ENCODE data around the gene CD46.

- TF ChIP-seq SUZ12 (IDR thresholded peaks at IDR 0.05) (no peak), SP1 (IDR thresholded peaks at IDR 0.05) (no peak), HDGF (IDR thresholded peaks at IDR 0.05; ENCODE audit: borderline replicate concordance) (no peak), BHLHE40 (IDR thresholded peaks at IDR 0.05; ENCODE audit: borderline replicate concordance) (no peak), ZNF384 (IDR thresholded peaks at IDR 0.05) (no peak), FOXA1 (IDR thresholded peaks at IDR 0.05) (no peak), L3MBTL2 (conservative IDR thresholded peaks at IDR 0.05) (no peak)
Observed at GRCh38 chr1:207711285-207711684, 40.6 kb upstream of the CD46 start.

Measured in HEK293T (cell line).